ENCODE data around the gene OTOS.

- TF ChIP-seq EZH2 (IDR thresholded peaks at IDR 0.05; ENCODE audit: insufficient read depth, poor library complexity, severe bottlenecking), result no peak
- no peak for TF ChIP-seq EZH2phosphoT487 (IDR thresholded peaks at IDR 0.05; ENCODE audit: insufficient read depth, low read depth)
Measured at GRCh38 chr2:240123821-240124650, 16.4 kb downstream of the OTOS start.
